Suprapubic skin (tissue), 4 donors: ENCODE data around the gene SPATS2. TPM values are rescaled to one million over a fixed set of nuclear protein-coding genes. Genes with fewer than 3 reads are reported as not detected.
"Not testable (repeated sequence)": the region's sequence is repeated elsewhere in the genome, so short reads cannot be mapped to it uniquely, and the experiment has no call there.

ENCODE experiments used
- DNase-seq, 2 donors: peaks; one replicate each; pipeline ENCODE4 v3.0.0-alpha.2; 2019; ENCODE audit warnings: low spot score in 2 of 2
- H3K27ac ChIP-seq: fragments of 200-600 bp; sonication (generic); one replicate; pipeline ENCODE4 v1.5.1; 2019
- H3K27me3 ChIP-seq: fragments of 200-600 bp; sonication (generic); one replicate; pipeline ENCODE4 v1.5.1; 2019
- H3K36me3 ChIP-seq: fragments of 200-600 bp; sonication (generic); one replicate; pipeline ENCODE4 v1.5.1; 2019
- H3K4me1 ChIP-seq: fragments of 200-600 bp; sonication (generic); one replicate; pipeline ENCODE4 v1.5.1; 2019
- H3K4me3 ChIP-seq: fragments of 200-600 bp; sonication (generic); one replicate; pipeline ENCODE4 v1.5.1; 2019; ENCODE audit warnings: mild to moderate bottlenecking
- H3K9me3 ChIP-seq: fragments of 200-600 bp; sonication (generic); one replicate; pipeline ENCODE4 v1.5.1; 2019
- CTCF ChIP-seq, 2 donors: fragments of 200-600 bp in 1 of 2; fragments of 450-650 bp in 1 of 2; sonication (generic) in 1 of 2; IDR thresholded peaks; one replicate each; pipeline ENCODE4 v1.5.1; 2016 to 2019; ENCODE audit warnings: antibody characterized with exemption in 2 of 2, mild to moderate bottlenecking in 1 of 2, moderate library complexity in 1 of 2
- EP300 ChIP-seq: sonication (generic); formaldehyde crosslinking; IDR thresholded peaks from one replicate; pipeline ENCODE4 v1.6.1; 2017; ENCODE audit warnings: antibody characterized with exemption
- POLR2A ChIP-seq, 2 donors: fragments of 450-650 bp; IDR thresholded peaks; one replicate each; pipeline ENCODE4 v1.6.1; 2017; ENCODE audit warnings: antibody characterized with exemption in 2 of 2, mild to moderate bottlenecking in 2 of 2, moderate library complexity in 2 of 2
- POLR2AphosphoS5 ChIP-seq, 3 donors: sonication (generic); formaldehyde crosslinking; IDR thresholded peaks; one replicate each; pipeline ENCODE4 v1.6.1; 2017; ENCODE audit warnings: antibody characterized with exemption in 3 of 3
- WGBS: methylation state at CpG from one replicate; pipeline ENCODE4 v1.1.5; 2018; 5-methylcytosine and 5-hydroxymethylcytosine counted together
- total RNA-seq, 4 donors: library from RNA; depleted of rRNA; stranded (reverse); fragments of >200 nt; gene quantifications; one replicate each; pipeline ENCODE4 v1.1.0, GENCODE V29; 2016

The SPATS2 gene
- total RNA-seq, 4 donors from 2014 or later = 22.7 to 42.6 (median 27.2) TPM

- TF ChIP-seq POLR2A (IDR thresholded peaks at IDR 0.05) (no peak), CTCF (IDR thresholded peaks at IDR 0.05) (no peak), POLR2AphosphoS5 (IDR thresholded peaks at IDR 0.05) (no peak), EP300 (no peak)
- peak in 1 of 2 donors; percentile 60 for DNase-seq
- WGBS = 53% methylated on average over 13 of the region's 14 CpGs
- Histone ChIP-seq H3K4me1 (peaks cover 29% of the 10 kb centered on the region), H3K4me3 (no peak overlapping the region), H3K9me3 (no peaks in the 10 kb centered on the region), H3K36me3 (no peaks in the 10 kb centered on the region), H3K27me3 (peaks cover 27% of the 10 kb centered on the region), H3K27ac (no peak overlapping the region)
These were observed 36.5 kb upstream of the SPATS2 start for GRCh38 chr12:49330631-49331379.

- WGBS = 43% methylated on average over 11 of the region's 11 CpGs
- peaks cover 35% of the 10 kb centered on the region for H3K27me3 ChIP-seq
- TF ChIP-seq POLR2A (IDR thresholded peaks at IDR 0.05) (no peak), CTCF (IDR thresholded peaks at IDR 0.05) (peak; percentile 77 to 84)
These were observed 35.7 kb upstream of the SPATS2 start for GRCh38 chr12:49331380-49332222.

GRCh38 chr12:49332441-49332861 is 34.8 kb upstream of the SPATS2 start:
- WGBS = 57% methylated on average over 14 of the region's 17 CpGs
- H3K4me1 ChIP-seq = peaks cover 42% of the 10 kb centered on the region
- DNase-seq = peak in 1 of 2 donors; percentile 53
- no peaks in the 10 kb centered on the region for H3K36me3 ChIP-seq
- H3K27ac ChIP-seq = no peak overlapping the region
- TF ChIP-seq POLR2A (IDR thresholded peaks at IDR 0.05) = no peak
- TF ChIP-seq EP300 = no peak
- no peak for TF ChIP-seq CTCF (IDR thresholded peaks at IDR 0.05)
- no peak for TF ChIP-seq POLR2AphosphoS5 (IDR thresholded peaks at IDR 0.05)
- peaks cover 42% of the 10 kb centered on the region for H3K27me3 ChIP-seq
- peak overlapping the region; percentile 38 for H3K4me3 ChIP-seq
- no peaks in the 10 kb centered on the region for H3K9me3 ChIP-seq

More at GRCh38 chr12:49331380-49332222, 35.7 kb upstream of the SPATS2 start:
- Histone ChIP-seq H3K27ac (no peak overlapping the region), H3K4me1 (peaks cover 34% of the 10 kb centered on the region), H3K9me3 (no peaks in the 10 kb centered on the region), H3K36me3 (no peaks in the 10 kb centered on the region), H3K4me3 (no peak overlapping the region)
- peak; percentile 77 to 81 for DNase-seq

- DNase-seq = peak in 1 of 2 donors; percentile 66
- H3K27me3 ChIP-seq = peaks cover 47% of the 10 kb centered on the region
- WGBS = 10% methylated on average over 19 of the region's 40 CpGs
- no peak overlapping the region for H3K27ac ChIP-seq
- no peaks in the 10 kb centered on the region for H3K9me3 ChIP-seq
- peaks cover 43% of the 10 kb centered on the region for H3K4me1 ChIP-seq
- H3K36me3 ChIP-seq = no peaks in the 10 kb centered on the region
- TF ChIP-seq POLR2A (IDR thresholded peaks at IDR 0.05) = no peak
- no peak for TF ChIP-seq CTCF (IDR thresholded peaks at IDR 0.05)
- no peak for TF ChIP-seq POLR2AphosphoS5 (IDR thresholded peaks at IDR 0.05)
- no peak for TF ChIP-seq EP300
- H3K4me3 ChIP-seq = peak overlapping the region; percentile 38
These were observed 34.3 kb upstream of the SPATS2 start for GRCh38 chr12:49332891-49333371.

GRCh38 chr12:49333778-49334177 is 33.5 kb upstream of the SPATS2 start:
- not testable (repeated sequence) for H3K36me3 ChIP-seq, H3K9me3 ChIP-seq, H3K4me3 ChIP-seq, H3K27ac ChIP-seq
- Histone ChIP-seq H3K27me3 (peaks cover 48% of the 10 kb centered on the region), H3K4me1 (peaks cover 43% of the 10 kb centered on the region)
- DNase-seq = peak in 1 of 2 donors; percentile 65
- 74% methylated on average over 21 of the region's 21 CpGs for WGBS
